CD4-positive, alpha-beta T cell treated with Interleukin-4 for 4 hours (primary cell): ENCODE results near the gene CCIN.

Experiments
- DNase-seq: peaks from one replicate; pipeline ENCODE4 v3.0.0-alpha.2; 2020

The CCIN gene

DNA sequence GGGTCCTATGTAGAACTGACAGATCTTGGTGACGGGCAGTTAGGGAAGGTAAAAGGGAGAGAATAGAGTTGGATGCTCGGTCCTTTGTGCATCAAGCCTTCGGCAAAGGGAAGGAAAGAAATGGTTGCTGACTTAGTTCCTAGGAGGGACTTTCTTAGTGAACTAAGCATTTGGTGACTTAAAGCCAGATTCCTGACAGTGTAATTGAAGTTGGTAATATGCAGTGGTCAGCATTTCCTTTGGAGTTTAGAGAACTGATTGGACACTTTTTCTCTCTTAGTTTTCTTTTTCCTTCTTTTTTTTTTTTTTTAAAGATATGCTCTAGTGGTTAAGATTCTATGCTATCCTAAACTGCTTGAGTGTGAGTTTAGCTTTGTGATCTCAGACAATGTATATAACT lies 23.8 kb downstream of the CCIN start:
- no peak for DNase-seq

- DNase-seq, result no peak
Observed at GRCh38 chr9:36194326-36195000, 25.3 kb downstream of the CCIN start.

- DNase-seq, result no peak
Observed at GRCh38 chr9:36204906-36205547, 35.8 kb downstream of the CCIN start.

GRCh38 chr9:36207016-36207415 lies 37.8 kb downstream of the CCIN start:
- DNase-seq, result no peak

DNA sequence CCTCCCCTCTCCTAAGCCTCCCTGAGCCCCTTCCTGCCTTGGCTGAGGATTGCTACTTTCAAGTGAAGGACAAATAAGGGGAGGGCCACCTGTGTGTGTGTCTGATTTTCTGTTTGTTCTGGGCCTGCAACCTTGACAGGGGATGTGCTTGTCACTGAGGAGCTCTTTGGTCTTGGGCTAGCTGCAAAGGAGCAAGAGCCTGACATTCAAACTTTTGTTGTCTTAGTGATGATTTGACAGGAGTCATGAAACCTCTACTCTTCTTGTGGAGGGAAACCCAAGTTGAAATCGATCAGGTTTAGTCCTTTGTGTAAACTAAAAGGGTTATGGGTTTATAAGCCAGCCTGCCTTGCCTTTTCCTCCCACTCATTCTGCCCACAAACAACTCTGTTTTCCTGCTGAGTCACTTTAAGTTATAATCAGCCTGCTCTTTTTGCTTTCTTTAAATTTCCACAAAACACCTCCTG lies 38.4 kb downstream of the CCIN start:
- no peak for DNase-seq

GRCh38 chr9:36208521-36209253 lies 39.5 kb downstream of the CCIN start:
- no peak for DNase-seq

GRCh38 chr9:36210722-36211121 lies 41.5 kb downstream of the CCIN start:
- DNase-seq, result no peak

GRCh38 chr9:36211510-36211909 lies 42.3 kb downstream of the CCIN start:
- DNase-seq, result no peak

DNA sequence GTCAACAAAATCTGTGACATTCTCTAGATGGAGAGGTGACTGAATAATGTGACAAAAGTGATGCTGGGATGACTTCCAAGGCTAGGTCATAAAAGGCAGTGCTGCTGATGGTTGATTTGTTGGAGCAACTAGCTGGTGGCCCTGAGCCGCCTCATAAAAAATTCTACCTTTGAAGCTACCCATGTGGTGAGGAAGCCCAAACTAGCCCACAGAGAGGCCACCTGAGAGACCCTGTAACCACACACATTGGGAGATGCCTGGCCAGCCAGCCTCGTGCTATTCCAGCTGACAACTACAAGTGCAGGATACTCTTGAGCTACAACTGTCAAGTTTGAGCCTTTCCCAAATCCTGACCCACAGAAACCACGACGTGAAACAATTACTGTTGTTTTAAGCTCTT lies 44.2 kb downstream of the CCIN start:
- DNase-seq, result no peak

- no peak for DNase-seq
Observed at GRCh38 chr9:36213989-36214388, 44.8 kb downstream of the CCIN start.

DNA sequence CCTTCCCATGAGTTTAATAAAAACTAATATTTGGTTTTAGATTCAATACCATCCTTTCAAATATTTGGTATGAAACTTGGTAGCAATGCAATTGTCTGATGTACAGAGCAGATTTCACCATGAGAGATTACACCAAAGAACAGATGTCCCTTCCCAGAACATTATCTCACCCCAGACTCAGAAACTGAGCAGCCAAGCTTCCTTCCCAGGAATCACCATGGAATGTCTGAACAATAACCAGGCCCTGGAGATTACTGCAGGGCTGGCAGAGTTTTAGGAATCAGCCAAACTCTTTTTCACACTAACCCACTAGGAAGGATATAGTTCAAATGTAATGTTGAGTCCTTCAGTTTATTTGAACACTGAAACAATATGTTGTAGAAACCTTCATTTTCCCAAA lies 45.4 kb downstream of the CCIN start:
- no peak for DNase-seq

GRCh38 chr9:36217256-36217968 lies 48.2 kb downstream of the CCIN start:
- no peak for DNase-seq

DNA sequence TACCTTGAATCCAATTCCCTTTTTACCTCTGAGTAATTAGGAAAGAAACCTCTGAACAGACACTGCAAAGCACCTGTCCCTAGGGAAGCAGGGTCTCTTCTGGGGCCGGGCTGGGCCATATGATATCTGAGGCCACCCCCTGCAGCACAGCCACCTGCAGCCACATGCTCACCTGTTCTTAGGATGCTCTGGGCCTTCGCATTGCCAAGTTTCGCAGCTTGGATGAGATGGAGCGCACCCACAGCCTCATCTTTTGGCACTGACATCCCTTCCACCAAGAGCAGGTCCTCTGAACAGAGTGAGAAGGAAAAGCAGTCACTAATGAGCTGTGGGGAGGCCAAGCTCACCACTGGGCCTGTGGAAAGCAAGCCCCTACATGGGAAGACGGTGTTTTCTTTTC lies 48.8 kb downstream of the CCIN start:
- no peak for DNase-seq

DNA sequence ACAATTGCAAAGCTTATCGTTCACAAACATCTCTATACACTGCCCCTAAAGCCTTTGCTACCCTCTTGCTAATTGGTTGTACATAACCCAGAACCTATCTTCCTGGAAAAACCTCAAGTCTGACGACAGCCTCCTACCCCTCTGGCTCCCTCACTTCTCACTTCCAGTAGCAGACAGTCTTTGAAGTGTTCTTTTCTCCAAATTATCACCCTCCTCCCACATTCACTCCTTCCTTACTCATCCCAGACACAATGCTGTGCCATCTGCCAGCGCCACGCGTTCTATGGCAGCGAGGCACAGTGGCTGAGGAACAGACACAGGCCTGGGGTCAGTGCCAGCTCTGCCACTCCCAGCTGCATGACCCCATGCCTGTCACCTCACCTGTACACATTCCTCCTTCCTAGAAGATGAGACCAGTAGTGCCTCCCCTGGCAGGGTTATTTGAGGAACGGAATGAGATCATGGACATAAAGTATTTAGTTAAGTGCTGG lies 49.3 kb downstream of the CCIN start:
- DNase-seq, result peak; percentile 6
